Esophagus muscularis mucosa (tissue), 4 donors: ENCODE results near the gene PNPLA3.

Experiments
- CTCF ChIP-seq, 3 experiments: fragments of 200-600 bp in 2 of 3; fragments of 450-650 bp in 1 of 3; sonication (generic) in 2 of 3; IDR thresholded peaks; one replicate each; pipeline ENCODE4 v1.5.1; 2017 to 2019; ENCODE audit warnings: antibody characterized with exemption in 3 of 3, mild to moderate bottlenecking in 2 of 3, moderate library complexity in 1 of 3
- EP300 ChIP-seq: sonication (generic); formaldehyde crosslinking; IDR thresholded peaks from one replicate; pipeline ENCODE4 v1.6.1; 2017; ENCODE audit warnings: antibody characterized with exemption
- POLR2A ChIP-seq: fragments of 450-650 bp; IDR thresholded peaks from one replicate; pipeline ENCODE4 v1.6.1; 2017; ENCODE audit warnings: antibody characterized with exemption, moderate library complexity, mild to moderate bottlenecking, low read depth
- POLR2AphosphoS5 ChIP-seq, 2 donors: sonication (generic); formaldehyde crosslinking; IDR thresholded peaks; one replicate each; pipeline ENCODE4 v1.6.1; 2017; ENCODE audit warnings: antibody characterized with exemption in 2 of 2

DNA sequence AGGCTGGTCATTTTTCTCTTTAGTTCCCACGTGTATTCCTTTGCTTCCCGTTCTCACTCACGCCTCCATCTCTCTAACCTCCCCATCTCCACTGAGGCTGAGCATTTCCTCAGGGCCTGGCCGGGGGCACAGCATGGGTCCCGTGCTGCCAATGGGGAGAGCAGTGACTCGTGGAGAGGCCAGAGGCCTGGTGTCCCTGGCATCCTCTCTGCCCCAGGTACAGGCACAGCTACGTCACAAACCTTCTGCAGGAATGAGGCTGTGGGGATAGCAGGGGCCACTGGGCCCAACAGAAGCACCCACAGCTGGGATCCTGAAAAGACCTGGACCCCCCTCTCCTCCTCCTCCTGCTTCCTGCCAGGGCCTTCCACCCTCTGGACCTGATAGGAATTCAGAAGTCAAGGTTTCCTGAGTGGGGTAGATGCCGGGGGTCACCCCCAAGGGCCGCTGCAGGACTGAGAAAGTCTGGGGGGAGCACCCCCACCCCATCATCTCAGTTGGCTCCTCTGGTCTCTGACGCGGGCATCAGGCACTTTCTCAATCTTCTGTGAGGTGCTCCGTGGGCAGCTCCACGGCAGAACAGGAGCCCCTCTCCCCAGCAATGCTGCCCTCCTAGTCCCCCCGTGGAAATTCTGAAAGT, 43.6 kb upstream of the PNPLA3 start:
- TF ChIP-seq CTCF (IDR thresholded peaks at IDR 0.05) (no peak), POLR2A (no peak), EP300 (no peak), POLR2AphosphoS5 (IDR thresholded peaks at IDR 0.05) (no peak)
